ENCODE results near the gene LIMS2. TPM values are rescaled to one million over a fixed set of nuclear protein-coding genes. Genes with fewer than 3 reads are reported as not detected.
A peak's percentile ranks its signal among the peaks of the same experiment; 100 is the strongest.

Gene LIMS2
- total and polyA plus RNA-seq, 2 donors (not counting 1 experiment from before 2014, with no cell fraction given), result 1.8 to 17.3 TPM

DNA sequence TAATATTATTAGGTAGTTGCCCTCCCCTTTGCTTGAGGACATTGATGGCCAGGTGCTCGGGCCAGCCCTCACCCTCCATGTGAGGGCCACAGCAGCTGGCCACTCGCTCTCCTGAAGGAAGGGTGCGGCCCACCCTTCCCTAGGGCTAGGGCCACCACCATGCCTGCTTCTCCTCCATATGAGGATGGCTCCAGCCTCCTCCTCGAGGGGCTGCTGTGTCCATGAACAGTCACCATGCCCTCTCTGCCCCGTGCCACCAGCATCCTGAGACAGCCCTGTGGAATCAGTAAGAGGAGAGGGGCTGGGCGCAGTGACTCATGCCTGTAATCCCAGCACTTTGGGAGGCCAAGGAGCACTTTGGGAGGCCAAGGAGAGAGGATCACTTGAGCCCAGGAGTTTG, 27.0 kb downstream of the LIMS2 start:
- no peak for TF ChIP-seq EZH2 (IDR thresholded peaks at IDR 0.05; ENCODE audit: low read length, missing control alignments)
- TF ChIP-seq, protein P1, sequence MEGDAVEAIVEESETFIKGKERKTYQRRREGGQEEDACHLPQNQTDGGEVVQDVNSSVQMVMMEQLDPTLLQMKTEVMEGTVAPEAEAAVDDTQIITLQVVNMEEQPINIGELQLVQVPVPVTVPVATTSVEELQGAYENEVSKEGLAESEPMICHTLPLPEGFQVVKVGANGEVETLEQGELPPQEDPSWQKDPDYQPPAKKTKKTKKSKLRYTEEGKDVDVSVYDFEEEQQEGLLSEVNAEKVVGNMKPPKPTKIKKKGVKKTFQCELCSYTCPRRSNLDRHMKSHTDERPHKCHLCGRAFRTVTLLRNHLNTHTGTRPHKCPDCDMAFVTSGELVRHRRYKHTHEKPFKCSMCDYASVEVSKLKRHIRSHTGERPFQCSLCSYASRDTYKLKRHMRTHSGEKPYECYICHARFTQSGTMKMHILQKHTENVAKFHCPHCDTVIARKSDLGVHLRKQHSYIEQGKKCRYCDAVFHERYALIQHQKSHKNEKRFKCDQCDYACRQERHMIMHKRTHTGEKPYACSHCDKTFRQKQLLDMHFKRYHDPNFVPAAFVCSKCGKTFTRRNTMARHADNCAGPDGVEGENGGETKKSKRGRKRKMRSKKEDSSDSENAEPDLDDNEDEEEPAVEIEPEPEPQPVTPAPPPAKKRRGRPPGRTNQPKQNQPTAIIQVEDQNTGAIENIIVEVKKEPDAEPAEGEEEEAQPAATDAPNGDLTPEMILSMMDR (conservative IDR thresholded peaks at IDR 0.05 in 1 of 2, IDR thresholded peaks at IDR 0.05 in 1 of 2; ENCODE audit: low read depth in 1 of 2, low read length in 2 of 2), result no peak
- no peaks in the 10 kb centered on the region for H3K79me2 ChIP-seq (ENCODE audit: control insufficient read depth, insufficient read depth, low read length)
- no peak overlapping the region for H2AFZ ChIP-seq (ENCODE audit: low read length)
- H3K4me2 ChIP-seq (ENCODE audit: extremely low read depth, insufficient read depth, low read length), result no peak overlapping the region
- H3K27ac ChIP-seq (ENCODE audit: insufficient read depth, low read length), result no peak overlapping the region
- H3K9ac ChIP-seq (ENCODE audit: insufficient read depth, low read length), result no peak overlapping the region
- H3K9me3 ChIP-seq (ENCODE audit: control insufficient read depth, insufficient read depth, low read depth, low read length), result no peaks in the 10 kb centered on the region
- no peak for DNase-seq (ENCODE audit: low read depth in 2 of 2)
- no peaks in the 10 kb centered on the region for H4K20me1 ChIP-seq (ENCODE audit: control insufficient read depth, extremely low read depth, insufficient read depth, low read length)
- no peak overlapping the region for H3K4me3 ChIP-seq (replicated peaks in 1 of 4; ENCODE audit: control extremely low read depth in 1 of 4, insufficient read depth in 1 of 4, low read depth in 3 of 4, low read length in 4 of 4)
- no peaks in the 10 kb centered on the region for H3K27me3 ChIP-seq (ENCODE audit: control insufficient read depth, insufficient read depth, low read length)
- no peaks in the 10 kb centered on the region for H3K36me3 ChIP-seq (ENCODE audit: control insufficient read depth, insufficient read depth, low read length)
- H3K4me1 ChIP-seq (ENCODE audit: control insufficient read depth, extremely low read depth, insufficient read depth, low read length), result peaks cover 3% of the 10 kb centered on the region

GRCh38 chr2:127647242-127648190, 27.8 kb downstream of the LIMS2 start:
- H4K20me1 ChIP-seq (ENCODE audit: control insufficient read depth, extremely low read depth, insufficient read depth, low read length), result no peaks in the 10 kb centered on the region
- no peaks in the 10 kb centered on the region for H3K36me3 ChIP-seq (ENCODE audit: control insufficient read depth, insufficient read depth, low read length)
- no peak overlapping the region for H3K27ac ChIP-seq (ENCODE audit: insufficient read depth, low read length)
- no peak overlapping the region for H2AFZ ChIP-seq (ENCODE audit: low read length)
- H3K4me1 ChIP-seq (ENCODE audit: control insufficient read depth, extremely low read depth, insufficient read depth, low read length), result peaks cover 3% of the 10 kb centered on the region
- no peak overlapping the region for H3K4me3 ChIP-seq (replicated peaks in 1 of 4; ENCODE audit: control extremely low read depth in 1 of 4, insufficient read depth in 1 of 4, low read depth in 3 of 4, low read length in 4 of 4)
- no peaks in the 10 kb centered on the region for H3K79me2 ChIP-seq (ENCODE audit: control insufficient read depth, insufficient read depth, low read length)
- no peak overlapping the region for H3K9ac ChIP-seq (ENCODE audit: insufficient read depth, low read length)
- DNase-seq (ENCODE audit: low read depth in 2 of 2), result peak in 1 of 2 donors; percentile 54
- no peaks in the 10 kb centered on the region for H3K27me3 ChIP-seq (ENCODE audit: control insufficient read depth, insufficient read depth, low read length)
- H3K9me3 ChIP-seq (ENCODE audit: control insufficient read depth, insufficient read depth, low read depth, low read length), result no peaks in the 10 kb centered on the region
- H3K4me2 ChIP-seq (ENCODE audit: extremely low read depth, insufficient read depth, low read length), result no peak overlapping the region
- TF ChIP-seq, protein P1 (conservative IDR thresholded peaks at IDR 0.05 in 1 of 2, IDR thresholded peaks at IDR 0.05 in 1 of 2; ENCODE audit: low read depth in 1 of 2, low read length in 2 of 2), result no peak

- Histone ChIP-seq H3K27ac (ENCODE audit: insufficient read depth, low read length) (no peak overlapping the region), H3K27me3 (ENCODE audit: control insufficient read depth, insufficient read depth, low read length) (no peaks in the 10 kb centered on the region), H3K36me3 (ENCODE audit: control insufficient read depth, insufficient read depth, low read length) (no peaks in the 10 kb centered on the region), H3K4me1 (ENCODE audit: control insufficient read depth, extremely low read depth, insufficient read depth, low read length) (peaks cover 3% of the 10 kb centered on the region), H3K4me3 (replicated peaks in 1 of 4; ENCODE audit: control extremely low read depth in 1 of 4, insufficient read depth in 1 of 4, low read depth in 3 of 4, low read length in 4 of 4) (no peak overlapping the region), H3K79me2 (ENCODE audit: control insufficient read depth, insufficient read depth, low read length) (no peaks in the 10 kb centered on the region), H3K9me3 (ENCODE audit: control insufficient read depth, insufficient read depth, low read depth, low read length) (no peaks in the 10 kb centered on the region), H3K4me2 (ENCODE audit: extremely low read depth, insufficient read depth, low read length) (no peak overlapping the region), H4K20me1 (ENCODE audit: control insufficient read depth, extremely low read depth, insufficient read depth, low read length) (no peaks in the 10 kb centered on the region), H3K9ac (ENCODE audit: insufficient read depth, low read length) (no peak overlapping the region), H2AFZ (ENCODE audit: low read length) (no peak overlapping the region)
- no peak for TF ChIP-seq EZH2 (IDR thresholded peaks at IDR 0.05; ENCODE audit: low read length, missing control alignments)
- TF ChIP-seq, protein P1 (conservative IDR thresholded peaks at IDR 0.05 in 1 of 2, IDR thresholded peaks at IDR 0.05 in 1 of 2; ENCODE audit: low read depth in 1 of 2, low read length in 2 of 2), result no peak
- no peak for DNase-seq (ENCODE audit: low read depth in 2 of 2)
Measured at GRCh38 chr2:127646487-127647241, 28.7 kb downstream of the LIMS2 start.

Measured in fibroblast of lung (primary cell).